ENCODE measurements around the gene TIMM44.

- no peak for TF ChIP-seq CHD2 (IDR thresholded peaks at IDR 0.05; ENCODE audit: low read length, partially characterized antibody)
- TF ChIP-seq CTCF (IDR thresholded peaks at IDR 0.05), result no peak
- TF ChIP-seq IRF3 (IDR thresholded peaks at IDR 0.05; ENCODE audit: low read depth, low read length), result no peak
- no peak for TF ChIP-seq JUND (IDR thresholded peaks at IDR 0.05)
- TF ChIP-seq YY1 (IDR thresholded peaks at IDR 0.05; ENCODE audit: low read depth), result no peak
- TF ChIP-seq POLR2AphosphoS5 (IDR thresholded peaks at IDR 0.05; ENCODE audit: low read depth, low read length), result no peak
- no peak for TF ChIP-seq USF1 (IDR thresholded peaks at IDR 0.05; ENCODE audit: borderline replicate concordance, low read depth)
- TF ChIP-seq NFIC (IDR thresholded peaks at IDR 0.05; ENCODE audit: borderline replicate concordance), result no peak
- no peak for TF ChIP-seq USF2 (IDR thresholded peaks at IDR 0.05; ENCODE audit: borderline replicate concordance, low read depth, low read length)
- TF ChIP-seq RXRA (IDR thresholded peaks at IDR 0.05; ENCODE audit: borderline replicate concordance, low read depth), result no peak
- TF ChIP-seq RAD21 (IDR thresholded peaks at IDR 0.05; ENCODE audit: low read length), result no peak
- TF ChIP-seq GABPA (IDR thresholded peaks at IDR 0.05; ENCODE audit: low read depth), result no peak
These were observed 2.6 kb downstream of the TIMM44 start for GRCh38 chr19:7940841-7941240.

All from SK-N-SH (cell line).